DND-41 (cell line): Measurements from ENCODE around the gene NPPC.

Experiments used
- CTCF ChIP-seq: IDR thresholded peaks from 2 replicates; pipeline ENCODE4 v1.5.1; 2012; ENCODE audit warnings: borderline replicate concordance, low read length, moderate library complexity, mild to moderate bottlenecking; ENCODE audit not compliant: poor library complexity, severe bottlenecking; ENCODE audit errors: extremely low read depth
- EZH2 ChIP-seq: IDR thresholded peaks from 3 replicates; pipeline ENCODE4 v1.6.1; 2012; ENCODE audit warnings: borderline replicate concordance, low read depth, mild to moderate bottlenecking, moderate library complexity, low read length, inconsistent platforms; ENCODE audit not compliant: severe bottlenecking

GRCh38 chr2:231919341-231920035, 6.7 kb downstream of the NPPC start:
- TF ChIP-seq CTCF (no peak), EZH2 (no peak)
